Sciatic nerve (tissue), 2 donors: Measurements from ENCODE around the gene PPP1R9B. TPM values are rescaled to one million over a fixed set of nuclear protein-coding genes. Genes with fewer than 3 reads are reported as not detected.

ENCODE experiments used
- ATAC-seq: fragments of 200-7000 bp; cut with Tn5 transposase; one replicate; pipeline ENCODE4 v1.9.1; 2020; ENCODE audit warnings: mild to moderate bottlenecking, moderate library complexity
- DNase-seq: peaks from one replicate; pipeline ENCODE4 v3.0.0-alpha.2; 2020; ENCODE audit warnings: low spot score
- intact Hi-C: fragments of 100-400 bp; cut with DNase I; formaldehyde crosslinking; loops from one replicate; pipeline ENCODE4 v1.14.2; 2022
- total RNA-seq: library from RNA; stranded (reverse); fragmentation: NEBNext Ultra II Directional; extraction: Animal tissue kit (Norgen Biotek cat#: 25700); gene quantifications from one replicate; pipeline ENCODE4 v1.2.1, GENCODE V29; 2021
- donor health status: DM: no; HTN: no; CAD: no.
- donor health status: DM: no; HTN: no; CAD: no.

Gene PPP1R9B
- total RNA-seq, 1 donor from 2014 or later, result 58.8 TPM

- ATAC-seq (peak; percentile 71), DNase-seq (peak; percentile 75)
- intact Hi-C loops, result no loop called here
Measured at GRCh38 chr17:50102164-50102991, 48.1 kb downstream of the PPP1R9B start.

GRCh38 chr17:50101346-50102163, 48.9 kb downstream of the PPP1R9B start:
- ATAC-seq, result peak; percentile 78
- DNase-seq, result peak; percentile 61
- intact Hi-C loops, result no loop called here

GRCh38 chr17:50100921-50101345, 49.5 kb downstream of the PPP1R9B start:
- DNase-seq (no peak), ATAC-seq (peak; percentile 44)
- intact Hi-C loops, result no loop called here

GRCh38 chr17:50100480-50100883, 50.0 kb downstream of the PPP1R9B start:
- intact Hi-C loops, result no loop called here
- no peak for DNase-seq
- ATAC-seq, result no peak

GRCh38 chr17:50099003-50099402, 51.5 kb downstream of the PPP1R9B start:
- intact Hi-C loops, result loop anchor here (10.0 kb wide), 1 partner anchor 56 kb away; the partner anchor contains the start of gene PPP1R9B
- no peak for DNase-seq
- no peak for ATAC-seq

- no peak for ATAC-seq
- intact Hi-C loops, result loop anchor here (10.0 kb wide), 1 partner anchor 56 kb away; the partner anchor contains the start of gene PPP1R9B
Measured at GRCh38 chr17:50098583-50098982, 51.9 kb downstream of the PPP1R9B start.

GRCh38 chr17:50097926-50098325, 52.6 kb downstream of the PPP1R9B start:
- DNase-seq (no peak), ATAC-seq (no peak)
- intact Hi-C loops, result loop anchor here (10.0 kb wide), 1 partner anchor 57 kb away; the partner anchor contains the start of gene PPP1R9B

More at GRCh38 chr17:50098583-50098982, 51.9 kb downstream of the PPP1R9B start:
- DNase-seq, result no peak

GRCh38 chr17:50097455-50097854, 53.0 kb downstream of the PPP1R9B start:
- intact Hi-C loops, result loop anchor here (10.0 kb wide), 1 partner anchor 57 kb away; the partner anchor contains the start of gene PPP1R9B
- DNase-seq (no peak), ATAC-seq (no peak)

- ATAC-seq, result no peak
- no peak for DNase-seq
- intact Hi-C loops, result loop anchor here (10.0 kb wide), 1 partner anchor 58 kb away; the partner anchor contains the start of gene PPP1R9B
Measured at GRCh38 chr17:50096758-50097157, 53.7 kb downstream of the PPP1R9B start.

- intact Hi-C loops, result loop anchor here (10.0 kb wide), 1 partner anchor 59 kb away; the partner anchor contains the start of gene PPP1R9B
- peak; percentile 60 for DNase-seq
- ATAC-seq, result no peak
Measured at GRCh38 chr17:50096092-50096491, 54.4 kb downstream of the PPP1R9B start.

GRCh38 chr17:50095626-50096037, 54.8 kb downstream of the PPP1R9B start:
- DNase-seq, result no peak
- no peak for ATAC-seq
- intact Hi-C loops, result loop anchor here (10.0 kb wide), 1 partner anchor 59 kb away; the partner anchor contains the start of gene PPP1R9B

- intact Hi-C loops, result loop anchor here (10.0 kb wide), 1 partner anchor 60 kb away; the partner anchor contains the start of gene PPP1R9B
- DNase-seq (peak; percentile 97), ATAC-seq (peak; percentile 98)
Measured at GRCh38 chr17:50094753-50095619, 55.5 kb downstream of the PPP1R9B start, which contains the start of gene PDK2. Gene PDK2 (plus strand): TSS chr17:50095351. CDS start chr17:50095436, 85 bp downstream.

- DNase-seq, result peak; percentile 96
- intact Hi-C loops, result loop anchor here (10.0 kb wide), 1 partner anchor 61 kb away; the partner anchor contains the start of gene PPP1R9B
- peak; percentile 86 for ATAC-seq
Measured at GRCh38 chr17:50094243-50094752, 56.2 kb downstream of the PPP1R9B start.

GRCh38 chr17:50093807-50094206, 56.7 kb downstream of the PPP1R9B start:
- ATAC-seq (no peak), DNase-seq (no peak)
- intact Hi-C loops, result loop anchor here (10.0 kb wide), 1 partner anchor 61 kb away; the partner anchor contains the start of gene PPP1R9B

GRCh38 chr17:50093246-50093645, 57.2 kb downstream of the PPP1R9B start:
- no peak for DNase-seq
- ATAC-seq, result no peak
- intact Hi-C loops, result loop anchor here (10.0 kb wide), 1 partner anchor 62 kb away; the partner anchor contains the start of gene PPP1R9B

GRCh38 chr17:50091918-50092285, 58.6 kb downstream of the PPP1R9B start:
- ATAC-seq (no peak), DNase-seq (no peak)
- intact Hi-C loops, result loop anchor here (10.0 kb wide), 1 partner anchor 63 kb away; the partner anchor contains the start of gene PPP1R9B
